ENCODE measurements around the gene PKD2L2.
"Not testable (repeated sequence)": the region's sequence is repeated elsewhere in the genome, so short reads cannot be mapped to it uniquely, and the experiment has no call there.

The PKD2L2 gene

DNA sequence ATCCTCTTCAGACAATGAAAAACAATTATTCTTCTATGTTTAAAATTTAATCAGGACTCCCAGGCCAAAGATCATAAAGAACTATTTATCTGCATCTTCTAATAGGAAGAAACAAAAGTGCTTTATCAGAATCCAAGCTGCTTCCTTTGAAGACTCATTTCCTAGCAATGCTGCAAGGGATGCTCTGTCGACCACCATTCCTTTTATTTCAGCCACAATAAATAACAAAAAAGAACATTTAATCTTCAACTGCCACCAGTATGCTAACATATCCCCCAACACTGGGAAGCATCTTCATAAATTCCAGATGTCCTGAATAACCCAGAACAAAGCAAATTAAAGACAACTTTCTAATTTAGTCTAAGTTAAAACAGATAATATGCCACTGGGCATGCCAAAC lies 68.7 kb downstream of the PKD2L2 start:
- no peak for DNase-seq (ENCODE audit: low read depth)

DNA sequence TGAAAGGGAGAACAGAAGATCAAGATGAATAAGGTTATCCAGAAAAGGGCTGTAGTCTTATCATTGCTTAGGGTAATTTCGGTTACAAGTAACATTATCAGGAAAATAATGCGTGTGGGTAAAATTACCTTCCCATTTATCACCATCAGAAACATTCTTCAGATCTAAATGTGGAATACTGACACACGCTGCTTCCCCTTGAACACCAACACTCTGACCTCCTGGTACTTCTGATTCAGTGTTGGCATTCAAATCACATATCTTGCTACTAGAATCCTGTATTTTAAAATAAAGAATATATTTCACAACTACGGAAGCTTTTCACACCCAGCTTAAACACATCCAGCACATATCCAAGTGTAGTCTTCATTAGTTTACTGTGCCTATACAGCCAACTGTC lies 70.2 kb downstream of the PKD2L2 start:
- no peak for DNase-seq (ENCODE audit: low read depth)

DNA sequence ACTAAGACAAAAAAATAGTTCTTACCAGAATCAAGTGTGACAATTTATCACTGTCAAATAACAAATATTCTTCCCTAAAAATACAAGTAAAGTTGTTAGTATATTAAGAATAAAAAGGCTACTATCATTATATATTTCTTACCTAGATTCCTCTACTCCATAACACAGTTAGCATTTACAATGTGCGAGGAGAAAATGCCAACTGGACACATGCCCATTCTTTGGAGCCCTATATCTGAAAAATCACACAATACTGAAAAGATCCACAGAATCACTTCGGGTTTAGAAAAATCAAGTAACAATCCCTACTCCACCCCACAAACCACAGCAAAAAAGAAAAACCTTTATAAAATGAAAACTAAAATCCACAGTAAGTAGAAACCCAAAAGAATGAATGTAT lies 70.9 kb downstream of the PKD2L2 start:
- DNase-seq (ENCODE audit: low read depth): no peak

DNA sequence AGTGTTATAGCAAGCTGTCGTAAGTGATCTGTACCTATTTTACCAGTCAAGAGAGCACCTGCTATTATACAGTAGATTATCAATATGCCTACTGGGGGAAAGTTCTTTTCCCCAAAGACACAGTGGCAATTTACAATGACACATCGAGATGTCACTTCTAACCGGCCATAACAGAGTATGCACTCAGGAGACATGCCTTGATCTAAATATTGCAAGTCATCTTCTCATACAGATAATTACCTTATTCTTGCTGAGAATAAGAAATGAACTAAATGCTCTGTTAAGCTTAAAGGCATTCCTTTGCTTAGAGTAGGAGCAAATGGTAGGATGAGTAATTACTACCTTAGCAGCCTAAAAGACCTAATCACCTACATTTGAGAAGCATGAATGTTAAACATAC lies 71.6 kb downstream of the PKD2L2 start:
- no peak for DNase-seq (ENCODE audit: low read depth)

DNA sequence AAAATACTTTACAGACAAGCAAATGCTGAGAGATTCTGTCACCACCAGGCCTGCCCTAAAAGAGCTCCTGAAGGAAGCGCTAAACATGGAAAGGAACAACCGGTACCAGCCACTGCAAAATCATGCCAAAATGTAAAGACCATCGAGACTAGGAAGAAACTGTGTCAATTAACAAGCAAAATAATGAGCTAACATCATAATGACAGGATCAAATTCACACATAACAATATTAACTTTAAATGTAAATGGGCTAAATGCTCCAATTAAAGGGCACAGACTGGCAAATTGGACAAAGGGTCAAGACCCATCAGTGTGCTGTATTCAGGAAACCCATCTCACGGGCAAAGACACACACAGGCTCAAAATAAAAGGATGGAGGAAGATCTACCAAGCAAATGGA lies 81.1 kb downstream of the PKD2L2 start:
- DNase-seq (ENCODE audit: low read depth): not testable (repeated sequence)

DNA sequence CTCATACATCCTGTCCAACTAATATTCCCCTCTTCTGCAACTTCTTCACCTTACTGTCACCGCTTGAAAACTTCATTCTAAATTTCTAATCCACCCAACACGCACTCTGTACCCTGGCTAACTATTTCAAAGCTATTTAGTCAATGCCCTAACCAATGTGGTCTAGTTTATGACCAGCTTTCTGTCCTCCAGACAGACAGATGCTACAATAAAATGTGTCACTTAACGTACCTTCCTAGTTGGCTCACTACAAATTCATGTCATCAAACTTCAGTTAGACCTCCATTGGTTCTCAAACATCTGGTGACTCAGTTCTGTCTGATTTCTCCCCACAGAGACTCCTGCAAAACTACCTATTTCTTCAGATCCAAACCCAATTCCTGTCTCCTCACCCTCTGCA lies 86.0 kb downstream of the PKD2L2 start:
- no peak for DNase-seq (ENCODE audit: low read depth)

DNA sequence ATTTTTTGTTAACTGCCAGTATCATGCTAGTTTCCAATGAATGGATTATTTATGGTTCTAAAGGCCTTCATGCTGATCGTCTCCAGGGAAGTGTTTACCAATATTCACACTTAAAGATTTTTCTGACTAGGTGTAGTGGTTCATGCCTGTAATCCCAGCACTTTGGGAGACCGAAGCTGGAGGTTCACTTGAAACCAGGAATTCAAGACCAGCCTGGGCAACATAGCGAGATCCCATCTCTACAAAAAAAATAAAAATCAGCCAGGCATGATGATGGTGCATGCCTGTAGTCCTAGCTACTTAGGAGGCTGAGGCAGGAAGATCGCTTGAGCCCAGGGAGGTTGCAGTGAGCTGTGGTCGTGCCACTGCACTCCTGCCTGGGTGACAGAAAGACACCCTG lies 100.2 kb downstream of the PKD2L2 start:
- no peak for DNase-seq (ENCODE audit: low read depth)

Data from stimulated activated CD8-positive, alpha-beta memory T cell treated with anti-CD3 and anti-CD28 coated beads, Interleukin-12 subunit alpha, Interleukin-12 subunit beta, amount 100 ng/mL, for 4 hours (primary cell).